Limb (tissue), 2 donors: Measurements from ENCODE around the gene SMPD1.

Experiments used
- DNase-seq, 2 donors: peaks; one replicate each; pipeline ENCODE4 v3.0.0-alpha.2; 2016; ENCODE audit errors: extremely low spot score in 2 of 2

The SMPD1 gene

DNA sequence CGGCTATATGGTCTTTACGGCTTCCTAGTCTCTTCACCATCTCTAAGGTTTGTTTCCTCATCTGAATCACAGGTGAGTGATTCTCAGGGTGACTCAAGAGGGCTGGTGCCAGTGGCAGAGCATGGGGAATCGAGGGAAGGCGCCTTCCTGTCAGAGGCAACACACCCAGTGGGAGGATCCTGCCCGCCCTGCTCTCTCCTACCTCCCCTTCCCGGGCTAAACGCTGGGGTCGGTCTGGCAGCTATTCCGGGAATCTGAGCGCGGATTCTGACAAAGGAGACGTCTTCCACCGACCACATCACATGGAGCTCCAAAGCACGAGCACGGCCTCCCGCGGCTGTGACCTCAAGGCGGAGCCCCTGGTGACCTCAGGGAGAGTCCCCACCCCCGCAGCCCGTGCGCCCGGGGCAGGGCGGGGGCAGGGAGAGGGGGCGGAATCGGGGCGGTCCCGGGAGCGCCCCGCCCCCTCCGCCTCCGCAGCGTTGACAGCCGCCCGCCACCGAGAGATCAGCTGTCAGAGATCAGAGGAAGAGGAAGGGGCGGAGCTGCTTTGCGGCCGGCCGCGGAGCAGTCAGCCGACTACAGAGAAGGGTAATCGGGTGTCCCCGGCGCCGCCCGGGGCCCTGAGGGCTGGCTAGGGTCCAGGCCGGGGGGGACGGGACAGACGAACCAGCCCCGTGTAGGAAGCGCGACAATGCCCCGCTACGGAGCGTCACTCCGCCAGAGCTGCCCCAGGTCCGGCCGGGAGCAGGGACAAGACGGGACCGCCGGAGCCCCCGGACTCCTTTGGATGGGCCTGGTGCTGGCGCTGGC is at the start of gene SMPD1:
Gene SMPD1, plus strand, starts transcription at position 570 of the 813 bp plus-strand sequence. Its CDS starts 125 bp downstream, at position 695.
- DNase-seq, result peak; percentile 92 to 93

DNA sequence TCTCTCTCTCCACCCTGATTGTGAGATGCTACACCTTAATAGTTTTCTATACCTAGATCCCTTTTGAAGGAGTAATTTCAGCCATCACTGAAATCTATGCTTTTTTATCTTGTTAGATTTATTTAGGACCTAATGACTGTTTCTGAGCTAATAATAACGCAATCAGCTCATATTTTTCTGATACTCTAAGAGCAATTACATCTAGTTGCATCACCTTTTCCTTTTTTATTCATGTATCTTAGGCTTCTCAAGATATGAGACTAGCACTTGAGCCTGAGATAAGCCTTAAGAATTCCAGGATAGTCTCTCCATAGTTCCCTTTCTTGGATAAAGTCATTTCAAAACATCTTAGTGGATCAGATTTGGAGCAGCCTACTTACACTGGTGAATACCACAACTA is 44.9 kb upstream of the SMPD1 start:
- DNase-seq, result no peak

DNA sequence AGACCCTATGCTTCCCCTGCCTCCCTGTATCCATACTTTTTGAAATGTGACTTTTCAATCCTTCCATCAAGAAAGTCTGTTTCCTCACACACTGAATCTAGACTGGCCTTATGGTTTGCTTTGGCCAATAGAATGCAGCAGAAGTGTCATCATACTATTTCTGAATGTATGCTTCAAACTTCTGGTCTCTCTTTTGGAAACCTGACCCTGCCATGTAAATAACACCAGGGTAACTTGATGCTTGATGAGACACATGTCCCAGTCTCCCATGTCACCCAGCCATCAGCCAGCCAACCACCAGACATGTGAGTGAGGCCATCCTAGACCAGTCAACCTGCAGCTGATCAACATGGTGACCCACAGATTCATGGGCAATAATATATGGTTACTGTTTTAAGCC is 40.2 kb upstream of the SMPD1 start:
- no peak for DNase-seq

DNA sequence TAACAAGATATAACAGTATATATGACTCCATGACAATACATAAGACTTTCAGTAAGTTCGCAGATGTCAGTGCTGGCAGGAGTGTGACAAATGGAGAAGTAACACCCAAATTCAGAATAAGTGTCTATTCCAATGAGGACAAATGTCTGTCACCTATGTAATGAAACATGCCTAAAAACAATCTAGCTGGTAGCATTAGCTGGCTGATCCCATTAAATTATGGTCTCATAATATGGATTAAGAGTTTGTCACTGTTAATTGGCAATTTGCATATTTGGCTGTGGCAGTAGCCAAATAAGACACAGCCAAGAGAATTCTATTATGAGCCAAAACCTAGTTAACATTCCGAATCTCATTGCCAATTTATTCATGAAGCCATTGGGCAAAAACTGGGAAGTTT is 39.8 kb upstream of the SMPD1 start:
- no peak for DNase-seq

DNA sequence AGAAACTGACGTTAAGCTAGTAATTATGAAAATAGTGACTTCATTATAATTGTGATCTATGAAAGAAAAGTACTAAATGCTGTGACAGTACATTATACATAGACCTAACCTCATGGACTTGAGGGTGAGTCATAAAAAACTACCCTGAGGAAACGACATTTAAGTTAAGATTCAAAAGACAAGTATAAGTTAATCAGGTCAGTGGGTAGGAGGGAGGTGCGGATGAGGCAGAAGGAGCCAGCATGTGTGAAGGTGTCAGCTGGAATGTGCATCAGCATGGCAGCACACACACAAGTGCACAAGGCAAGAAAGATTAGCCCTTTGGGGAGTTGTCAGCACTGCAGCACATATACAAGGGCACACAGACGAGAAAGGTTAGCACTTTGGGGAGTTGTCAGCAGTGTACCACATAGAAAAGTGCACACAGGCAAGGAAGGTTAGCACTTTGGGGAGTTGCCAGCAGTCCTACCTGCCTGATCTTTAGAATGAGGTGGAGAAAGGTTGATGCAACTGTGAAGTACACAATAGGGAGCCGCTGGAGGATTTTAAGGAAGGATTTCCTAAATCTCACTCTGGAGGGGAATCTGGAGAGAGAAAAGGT is 38.4 kb upstream of the SMPD1 start:
- no peak for DNase-seq

DNA sequence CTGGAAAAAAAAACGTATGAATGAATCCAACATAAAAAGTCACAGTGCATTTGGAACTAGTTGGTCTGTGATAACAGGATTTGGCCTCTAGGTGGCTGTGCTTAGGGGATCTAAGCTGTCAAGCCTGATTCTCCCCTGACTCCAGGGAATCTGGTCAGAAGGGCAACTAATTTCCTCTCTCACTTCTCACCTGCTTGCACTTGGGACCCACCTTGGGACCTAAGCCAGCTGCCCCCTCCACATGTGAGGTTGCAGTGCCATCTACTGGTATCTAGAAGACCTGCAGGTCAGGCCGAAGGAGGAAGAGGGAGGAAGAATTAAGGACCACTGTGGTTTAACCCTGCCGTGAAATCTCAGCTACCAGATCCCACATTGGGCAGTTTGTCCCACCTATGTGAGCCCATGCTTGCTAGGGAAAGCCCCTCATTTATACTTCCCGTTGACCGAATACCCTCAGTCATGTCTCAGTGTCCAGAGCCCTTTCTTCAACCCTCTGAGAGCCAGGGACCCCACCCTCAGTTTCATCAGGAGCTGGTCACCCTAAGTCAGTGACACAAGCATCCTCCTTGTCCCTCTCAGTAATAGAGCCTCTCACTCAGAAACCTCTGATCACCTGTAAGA is 36.8 kb upstream of the SMPD1 start:
- DNase-seq, result peak; percentile 15 to 72

DNA sequence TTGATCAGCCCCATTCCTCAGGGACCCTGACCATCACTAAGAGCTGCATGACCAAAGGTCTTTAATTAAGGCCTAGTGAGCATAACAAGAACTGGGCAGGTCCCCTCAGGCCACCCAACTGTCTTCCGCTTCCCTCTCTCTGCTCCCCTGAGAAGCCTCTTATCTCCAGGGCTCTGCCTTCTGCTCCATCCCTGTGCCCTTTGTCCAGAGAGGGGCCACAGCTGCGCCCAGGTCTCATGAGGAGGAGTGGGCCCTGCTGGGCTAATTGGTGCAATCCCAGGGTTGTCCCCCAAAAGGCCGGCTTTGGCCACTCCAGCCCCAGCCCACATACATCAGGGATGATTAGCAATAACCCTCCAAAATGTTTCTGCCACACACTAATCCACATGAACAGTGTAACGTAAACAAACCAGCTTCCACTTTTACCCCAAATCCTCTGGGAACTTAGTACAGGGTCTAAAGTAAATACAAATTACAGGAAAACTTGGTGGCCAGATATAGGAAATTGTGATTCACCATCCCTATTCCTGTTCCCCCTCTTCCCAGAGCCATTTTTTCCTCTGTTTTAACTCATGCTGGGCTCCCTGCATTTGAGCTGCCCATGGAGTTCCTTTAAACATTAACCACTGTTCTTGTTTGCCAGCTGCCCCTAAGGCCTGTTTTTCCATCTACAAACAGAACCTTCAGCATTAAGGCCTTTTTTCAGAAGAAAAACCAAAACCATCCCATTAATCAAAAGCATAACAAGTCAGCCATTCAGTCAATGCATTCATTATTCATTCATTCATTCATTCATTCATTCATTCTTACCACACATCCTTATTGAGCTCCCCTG is 35.4 kb upstream of the SMPD1 start:
- no peak for DNase-seq

DNA sequence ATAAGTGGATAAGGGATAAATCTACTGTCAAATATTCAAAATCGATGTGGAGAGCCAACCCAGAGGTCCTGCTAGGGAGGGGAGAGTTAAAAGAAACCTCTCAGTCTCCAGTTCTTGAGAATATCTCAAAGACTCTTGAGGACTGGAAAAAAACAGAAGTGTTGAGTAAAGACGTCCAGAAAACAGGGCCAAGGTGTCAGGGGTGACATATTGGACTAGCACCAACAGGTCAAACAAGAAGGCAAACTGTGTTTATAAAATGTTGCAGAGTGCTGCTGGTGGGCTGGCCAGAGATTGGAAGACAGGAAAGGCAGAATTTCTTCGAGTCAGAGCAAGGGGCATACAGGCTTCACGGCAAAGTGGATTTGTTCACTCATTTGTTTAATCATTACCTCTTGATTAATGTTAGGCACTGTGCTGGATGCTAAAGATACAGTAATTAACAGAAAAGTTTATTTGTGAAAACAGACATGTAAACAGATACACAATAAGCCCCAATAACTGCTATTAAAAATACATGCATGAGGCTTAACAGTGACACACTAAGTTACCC is 33.7 kb upstream of the SMPD1 start:
- DNase-seq, result no peak

DNA sequence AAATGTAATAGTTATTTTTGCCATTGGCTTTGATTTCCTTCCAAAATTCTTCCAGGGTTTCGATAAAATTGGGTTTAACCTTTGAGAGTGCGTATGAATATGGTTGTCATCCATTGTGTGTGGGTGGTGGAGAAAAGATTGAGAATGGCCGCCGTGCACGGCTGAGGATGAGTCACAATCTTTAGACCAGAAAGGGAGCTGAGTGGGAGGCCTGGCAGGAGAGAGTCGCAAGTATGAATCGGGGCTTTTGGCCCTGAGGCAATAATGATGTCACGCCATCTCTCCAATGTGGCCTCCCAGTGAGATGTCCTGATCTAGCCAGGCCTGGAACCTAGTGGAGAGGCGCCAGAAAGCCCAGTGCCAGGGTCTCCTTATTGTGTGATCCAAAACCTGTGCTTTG is 33.1 kb upstream of the SMPD1 start:
- no peak for DNase-seq

DNA sequence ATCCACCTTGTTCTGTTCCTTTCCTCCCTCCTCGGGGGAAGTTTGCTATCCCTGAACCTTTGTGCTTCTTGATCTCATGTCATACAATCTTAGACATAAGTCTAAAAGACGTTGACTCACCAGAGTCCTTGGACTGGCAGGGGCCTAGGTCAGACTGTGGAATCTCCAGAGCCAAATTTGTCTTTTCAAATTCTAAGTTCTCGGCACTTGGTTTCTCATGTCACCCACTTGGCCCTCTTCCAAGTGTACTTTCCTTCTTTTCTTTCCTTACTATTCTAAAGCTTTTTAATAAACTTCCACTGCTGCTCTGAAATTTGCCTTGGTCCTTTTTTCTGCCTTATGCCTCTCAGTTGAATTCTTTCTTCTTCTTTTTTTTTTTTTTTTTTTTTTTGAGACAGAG is 30.1 kb upstream of the SMPD1 start:
- no peak for DNase-seq

DNA sequence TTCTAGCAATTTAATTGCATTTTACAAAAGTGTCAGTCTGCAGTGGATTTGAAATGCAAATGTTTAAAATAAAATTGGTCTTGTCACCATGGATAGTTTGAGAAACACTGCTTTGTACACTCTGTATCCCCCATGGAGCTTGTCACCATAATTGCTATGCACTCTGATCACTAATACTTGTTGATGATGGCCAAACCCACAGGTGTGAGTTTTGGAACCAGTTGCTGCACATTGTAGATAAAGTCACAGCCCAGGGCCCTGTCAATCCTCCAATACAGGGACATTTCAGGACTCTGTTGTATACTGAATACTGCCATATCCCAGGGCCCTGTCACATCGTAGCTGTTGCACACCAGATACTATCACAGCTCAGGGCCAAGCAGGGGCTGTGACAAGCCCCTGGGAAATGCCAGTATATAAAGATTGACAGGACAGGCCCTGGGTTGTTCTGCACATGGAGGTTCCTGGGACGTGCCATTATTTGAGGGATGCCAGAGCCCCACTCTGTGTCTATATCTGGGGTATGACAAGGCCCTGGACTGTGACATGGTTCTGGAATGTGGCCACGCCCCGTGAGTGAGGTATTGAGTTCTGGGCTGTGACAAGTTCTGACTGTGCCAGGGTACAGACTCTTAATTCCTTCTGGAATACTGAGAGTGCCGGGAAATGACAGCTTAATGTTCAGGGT is 27.9 kb upstream of the SMPD1 start:
- DNase-seq, result no peak

DNA sequence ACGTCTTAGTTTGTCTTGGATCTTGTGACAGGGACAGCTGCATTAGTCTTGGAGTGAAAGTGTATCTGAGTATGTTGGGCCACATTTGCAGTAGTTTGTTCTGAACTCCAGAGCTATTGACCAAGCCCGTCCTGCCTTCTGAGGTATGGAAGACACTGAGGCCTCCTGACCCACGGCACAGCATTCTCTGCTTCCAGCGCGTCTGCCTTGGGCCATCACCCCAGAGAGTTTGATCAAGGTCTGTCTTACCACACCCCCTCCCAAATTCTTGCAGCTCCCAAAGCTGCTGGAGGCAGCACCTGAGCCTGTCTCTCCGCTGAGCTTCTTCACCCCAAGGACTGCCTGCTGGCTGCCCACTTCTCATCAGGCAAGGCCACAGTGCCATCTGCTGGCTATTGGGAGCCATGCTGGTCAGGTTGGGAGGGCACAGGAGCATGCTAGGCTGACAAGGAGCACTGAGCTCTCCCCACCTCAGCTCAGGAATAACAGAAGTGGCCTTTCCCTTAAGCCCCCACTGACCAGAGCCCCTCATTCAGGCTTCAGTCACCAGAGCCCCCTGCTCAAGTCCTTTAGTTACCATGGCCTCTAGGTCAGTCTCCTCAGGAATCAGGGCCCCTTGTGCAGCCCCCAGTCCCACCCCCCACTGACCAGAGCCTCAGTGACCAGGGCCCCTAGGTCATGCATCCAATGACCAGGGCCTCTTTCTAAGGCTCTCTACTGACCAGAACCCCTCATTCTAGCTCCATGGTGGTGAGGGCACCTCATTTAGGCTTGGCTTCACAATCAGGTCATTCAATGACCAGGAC is 27.2 kb upstream of the SMPD1 start:
- DNase-seq, result peak; percentile 60 to 83

DNA sequence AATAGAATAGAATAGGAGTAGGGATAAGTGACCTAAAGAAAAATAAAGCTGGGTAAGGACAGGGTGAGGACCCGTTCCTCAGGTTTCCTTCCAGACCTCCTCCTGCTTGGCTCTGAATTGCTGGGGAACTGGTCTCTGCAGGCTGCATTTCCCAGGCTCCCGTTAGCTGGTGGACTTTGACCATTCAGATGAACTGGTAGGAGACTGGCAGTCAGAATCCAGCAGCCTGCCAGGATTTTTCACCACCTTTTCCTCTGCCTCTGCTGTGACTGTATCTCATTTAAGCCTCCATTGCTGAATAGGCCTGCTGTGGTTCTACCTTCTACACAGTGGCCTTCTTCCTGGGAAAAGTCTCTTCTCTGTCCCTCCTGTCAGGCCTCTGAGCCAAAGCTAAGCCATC is 24.6 kb upstream of the SMPD1 start:
- DNase-seq, result no peak

DNA sequence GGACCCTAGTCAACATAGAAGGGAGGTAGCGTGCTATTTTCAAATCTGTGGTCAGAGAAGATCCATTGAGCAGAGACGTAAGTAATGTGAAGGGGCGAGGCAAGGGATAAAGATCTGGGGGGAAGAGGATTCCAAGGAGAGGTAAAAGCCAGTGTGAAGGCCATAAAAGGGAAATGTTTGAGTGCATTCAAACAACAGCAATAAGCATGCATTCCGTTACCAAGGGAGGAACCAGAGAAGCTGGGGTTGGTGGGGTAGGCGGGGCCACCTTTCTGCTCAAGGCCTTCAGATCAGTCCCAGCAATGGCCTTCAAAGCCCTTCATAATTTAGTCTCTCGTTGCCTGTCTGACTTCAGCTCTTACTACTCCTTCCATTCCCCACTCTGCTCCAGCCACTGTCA is 18.4 kb upstream of the SMPD1 start:
- no peak for DNase-seq

DNA sequence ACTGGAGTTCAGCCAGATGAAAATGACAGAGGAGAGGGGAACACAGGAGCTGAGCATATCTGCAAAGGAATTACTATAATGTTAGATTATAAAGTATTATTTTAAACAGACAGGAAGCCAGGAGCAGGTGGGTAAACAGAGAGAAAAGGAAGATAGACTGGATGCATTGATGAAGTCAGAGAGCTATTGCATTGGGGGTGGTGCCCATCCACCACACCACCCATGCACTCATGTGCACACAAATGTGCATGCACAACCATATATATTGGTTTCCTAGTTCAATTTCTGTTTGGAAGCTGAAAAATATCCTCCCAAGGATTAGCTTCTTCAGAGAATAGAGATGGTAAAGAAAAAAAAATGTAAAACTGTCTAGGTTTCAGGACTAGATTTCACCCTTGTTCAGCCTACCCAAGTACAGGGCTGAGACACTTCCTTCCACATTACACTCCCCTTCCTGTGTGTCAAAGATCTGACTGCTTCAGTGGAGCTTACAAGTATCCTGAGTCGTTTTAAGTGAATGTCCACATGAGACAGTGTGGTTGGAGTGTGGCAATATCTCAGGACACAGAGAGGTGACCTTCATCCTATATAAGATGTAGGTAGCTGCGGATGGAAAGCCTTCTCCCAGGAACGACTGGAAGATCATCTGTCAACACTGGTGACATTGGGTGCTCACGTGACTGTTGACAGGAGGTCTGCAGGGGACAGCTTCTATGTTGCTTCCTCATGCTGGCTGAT is 12.2 kb upstream of the SMPD1 start:
- DNase-seq, result no peak

DNA sequence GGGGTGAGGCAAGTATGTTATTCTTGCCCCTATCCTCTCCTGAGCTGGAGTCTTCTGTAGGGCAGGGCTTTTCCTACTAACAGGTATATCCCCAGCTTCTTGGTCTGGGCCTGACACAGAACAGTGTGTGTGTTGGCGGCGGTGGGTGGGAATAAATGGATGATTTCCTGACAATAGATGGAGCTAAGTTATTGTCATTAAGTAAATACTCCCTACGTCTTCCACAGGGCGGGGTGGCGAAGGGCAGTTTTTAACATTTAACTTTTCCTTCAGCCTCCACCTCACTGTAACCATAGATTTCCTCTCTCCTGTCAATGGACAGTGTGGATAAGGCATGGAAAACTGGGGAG is 11.7 kb upstream of the SMPD1 start:
- DNase-seq, result no peak

DNA sequence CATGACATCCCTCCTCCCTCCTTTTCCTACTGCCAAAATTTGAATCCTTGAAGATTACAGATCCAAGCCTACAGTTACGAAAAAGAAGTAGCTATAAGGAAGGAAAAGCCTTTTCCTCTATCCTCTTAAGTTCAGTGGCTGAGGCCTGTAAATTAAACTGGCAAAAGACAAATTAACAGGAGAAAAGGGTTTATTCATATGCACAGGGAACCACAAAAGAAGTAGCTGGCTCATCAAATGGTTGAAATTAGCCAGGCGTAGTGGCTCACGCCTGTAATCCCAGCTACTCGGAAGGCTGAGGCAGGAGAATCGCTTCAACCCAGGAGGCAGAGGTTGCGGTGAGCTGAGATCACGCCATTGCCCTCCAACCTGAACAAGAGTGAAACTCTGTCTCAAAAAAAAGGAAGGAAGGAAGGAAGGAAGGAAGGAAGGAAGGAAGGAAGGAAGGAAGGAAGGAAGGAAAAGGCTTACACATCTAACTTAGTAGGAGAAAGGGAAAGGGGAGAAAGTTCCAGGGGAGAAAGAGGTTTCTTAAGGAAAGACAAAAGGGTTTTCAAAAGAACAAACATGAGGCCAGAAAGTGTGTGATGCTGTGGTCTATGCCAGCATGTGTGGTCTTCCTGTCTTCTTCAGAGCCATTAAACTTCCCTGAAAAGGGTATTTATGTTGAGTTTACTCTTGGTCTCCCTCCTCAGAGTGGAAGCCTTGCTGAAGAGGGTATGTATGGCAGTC is 5.1 kb upstream of the SMPD1 start:
- no peak for DNase-seq

DNA sequence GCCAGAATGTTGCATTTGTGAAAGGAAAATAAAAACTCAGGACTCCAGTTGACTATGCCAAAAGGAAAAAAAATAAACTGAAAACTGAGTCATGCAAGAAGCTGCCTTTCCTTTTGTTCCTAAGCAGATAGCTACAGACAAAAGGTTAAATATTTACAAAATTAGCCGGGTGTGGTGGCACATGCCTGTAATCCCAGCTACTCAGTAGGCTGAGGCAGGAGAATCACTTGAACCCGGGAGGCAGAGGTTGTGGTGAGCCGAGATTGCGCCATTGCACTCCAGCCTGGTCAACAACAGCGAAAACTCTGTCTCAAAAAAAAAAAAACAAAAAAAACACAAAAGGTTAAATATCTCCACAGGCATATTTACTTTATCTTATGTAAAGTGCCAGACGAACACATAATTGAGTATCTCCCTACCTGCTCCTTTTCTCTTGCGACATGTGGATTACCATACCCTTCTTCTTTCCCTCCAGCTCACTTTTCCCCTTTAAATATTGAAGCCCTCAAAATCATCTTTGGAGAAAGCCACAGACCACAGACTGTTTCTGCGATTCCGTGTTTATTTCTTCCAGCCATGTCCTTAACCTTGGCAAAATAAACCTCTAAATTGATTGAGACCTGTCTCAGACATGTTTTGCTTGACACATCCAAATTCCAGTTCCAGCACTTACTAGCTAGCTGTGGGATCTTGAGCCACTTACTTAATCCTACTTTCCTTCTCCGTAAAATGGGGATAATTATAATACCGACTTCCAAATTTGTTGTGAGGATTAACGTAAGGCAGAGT is 2.3 kb upstream of the SMPD1 start:
- DNase-seq, result no peak
